ENCODE measurements around the gene WDR5.

DNA sequence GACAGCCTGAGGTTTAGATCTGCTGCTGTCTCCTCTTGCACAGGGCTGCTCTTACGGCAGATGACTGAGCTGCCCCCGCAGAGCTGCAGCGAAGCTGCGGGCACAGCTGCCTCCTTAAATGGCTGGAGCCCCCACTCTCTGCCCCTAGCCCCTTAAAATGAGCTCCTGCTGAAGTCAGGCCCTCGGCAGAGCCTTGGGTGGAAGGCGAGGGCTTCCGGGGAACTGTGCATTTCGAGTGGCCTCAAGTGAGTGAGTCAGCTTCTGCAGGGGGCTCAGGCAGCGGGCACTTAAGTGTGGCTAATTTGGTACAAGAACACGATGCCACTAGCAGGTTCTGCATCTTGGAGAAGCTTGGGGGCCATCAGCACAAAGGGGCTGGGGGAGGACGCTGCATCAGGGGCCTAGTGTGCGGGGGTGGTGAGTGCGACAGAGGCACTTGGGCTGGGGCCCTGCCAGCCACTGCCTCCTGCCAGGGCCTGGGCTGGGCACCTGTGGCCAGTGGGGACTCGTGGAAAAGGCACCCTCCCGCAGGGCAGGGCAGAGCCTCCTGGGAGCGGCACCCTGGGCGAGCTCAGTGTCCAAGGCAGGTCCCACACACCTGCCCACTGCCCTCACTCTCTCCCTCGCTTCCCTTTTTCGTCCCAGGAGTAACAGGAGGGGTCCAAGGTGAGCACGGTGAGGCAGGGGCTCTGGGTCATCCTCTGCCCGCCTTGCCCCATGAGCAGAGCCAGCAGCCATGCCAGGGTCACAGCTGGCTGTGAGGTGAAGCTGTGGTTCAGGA lies 57.3 kb downstream of the WDR5 start:
- TF ChIP-seq, protein P1, sequence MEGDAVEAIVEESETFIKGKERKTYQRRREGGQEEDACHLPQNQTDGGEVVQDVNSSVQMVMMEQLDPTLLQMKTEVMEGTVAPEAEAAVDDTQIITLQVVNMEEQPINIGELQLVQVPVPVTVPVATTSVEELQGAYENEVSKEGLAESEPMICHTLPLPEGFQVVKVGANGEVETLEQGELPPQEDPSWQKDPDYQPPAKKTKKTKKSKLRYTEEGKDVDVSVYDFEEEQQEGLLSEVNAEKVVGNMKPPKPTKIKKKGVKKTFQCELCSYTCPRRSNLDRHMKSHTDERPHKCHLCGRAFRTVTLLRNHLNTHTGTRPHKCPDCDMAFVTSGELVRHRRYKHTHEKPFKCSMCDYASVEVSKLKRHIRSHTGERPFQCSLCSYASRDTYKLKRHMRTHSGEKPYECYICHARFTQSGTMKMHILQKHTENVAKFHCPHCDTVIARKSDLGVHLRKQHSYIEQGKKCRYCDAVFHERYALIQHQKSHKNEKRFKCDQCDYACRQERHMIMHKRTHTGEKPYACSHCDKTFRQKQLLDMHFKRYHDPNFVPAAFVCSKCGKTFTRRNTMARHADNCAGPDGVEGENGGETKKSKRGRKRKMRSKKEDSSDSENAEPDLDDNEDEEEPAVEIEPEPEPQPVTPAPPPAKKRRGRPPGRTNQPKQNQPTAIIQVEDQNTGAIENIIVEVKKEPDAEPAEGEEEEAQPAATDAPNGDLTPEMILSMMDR (IDR thresholded peaks at IDR 0.05): no peak
- no peak for TF ChIP-seq POLR2A (IDR thresholded peaks at IDR 0.05)
- no peak for TF ChIP-seq EP300 (IDR thresholded peaks at IDR 0.05)
